Kidney (tissue), 14 donors: Measurements from ENCODE around the gene CD3G. TPM values are rescaled to one million over a fixed set of nuclear protein-coding genes. Genes with fewer than 3 reads are reported as not detected.

ENCODE experiments used
- DNase-seq, 5 donors: peaks; one replicate each; pipeline ENCODE4 v3.0.0-alpha.2; 2013 to 2020
- FAIRE-seq: peaks from 2 replicates; lab custom pipeline; 2012; peaks lifted over from hg19 to GRCh38; lab: Jason Lieb, UNC
- H3K27ac ChIP-seq, 2 donors: one replicate each; pipeline ENCODE4 v1.7.0; 2013; ENCODE audit warnings: low read depth in 2 of 2, low read length in 2 of 2, inconsistent platforms in 1 of 2
- H3K27me3 ChIP-seq: one replicate; pipeline ENCODE4 v1.7.1; 2013; ENCODE audit warnings: low read length, inconsistent platforms; ENCODE audit not compliant: control insufficient read depth, insufficient read depth
- H3K36me3 ChIP-seq, 3 donors: one replicate each; pipeline versions ENCODE4 v1.7.0 to v1.7.1; 2013; ENCODE audit warnings: low read length in 3 of 3, control low read depth in 1 of 3, inconsistent platforms in 1 of 3; ENCODE audit not compliant: insufficient read depth in 3 of 3, control insufficient read depth in 2 of 3
- H3K4me1 ChIP-seq, 3 donors: one replicate each; pipeline versions ENCODE4 v1.7.0 to v1.7.1; 2013; ENCODE audit warnings: low read length in 3 of 3, inconsistent platforms in 1 of 3, low read depth in 1 of 3; ENCODE audit not compliant: control insufficient read depth in 2 of 3, insufficient read depth in 2 of 3
- H3K4me3 ChIP-seq, 3 donors: one replicate each; pipeline versions ENCODE4 v1.7.0 to v1.8.1; 2013; ENCODE audit warnings: low read length in 3 of 3, control low read depth in 1 of 3, inconsistent platforms in 1 of 3
- H3K9ac ChIP-seq, 3 donors: one replicate each; pipeline versions ENCODE4 v1.7.0 to v1.7.1; 2013; ENCODE audit warnings: low read length in 3 of 3, control low read depth in 1 of 3, inconsistent platforms in 1 of 3
- H3K9me3 ChIP-seq, 3 donors: one replicate each; pipeline versions ENCODE4 v1.7.0 to v1.7.1; 2013; ENCODE audit warnings: low read length in 3 of 3, control low read depth in 1 of 3, inconsistent platforms in 1 of 3; ENCODE audit not compliant: control insufficient read depth in 2 of 3, insufficient read depth in 1 of 3
- intact Hi-C: fragments of 100-400 bp; cut with DNase I; formaldehyde crosslinking; loops from one replicate; pipeline ENCODE4 v1.11.1; 2022
- polyA plus RNA-seq: library from polyadenylated mRNA; stranded (reverse); fragments of 350-450 nt; fragmentation: Illumina TruSeq; extraction: RNeasy Lipid Tissue Mini Kit (QIAGEN cat#74804); gene quantifications from one replicate; pipeline ENCODE4 v1.2.3, GENCODE V29; 2014; ENCODE audit warnings: low read depth, low replicate concordance; ENCODE audit not compliant: insufficient read depth
- total RNA-seq: library from RNA; stranded (reverse); fragmentation: NEBNext Ultra II Directional; extraction: Animal tissue kit (Norgen Biotek cat#: 25700); gene quantifications from one replicate; pipeline ENCODE4 v1.2.1, GENCODE V29; 2021
- TF ChIP-seq, protein P1 (sequence below): IDR thresholded peaks from 3 replicates; pipeline ENCODE4 v1.5.1; 2012; ENCODE audit warnings: mild to moderate bottlenecking, moderate library complexity, borderline replicate concordance; ENCODE audit not compliant: insufficient read depth; ENCODE audit errors: extremely low read depth
- donor health status: control.
- donor health status: control.
- donor health status: control.
- donor health status: control.
- donor health status: control.
- donor health status: DM: yes; HTN: yes; CAD: no.
- donor health status: Normal renal cell carcinoma (clear cell type).

The CD3G gene
- total and polyA plus RNA-seq, 2 donors from 2014 or later, result 0.45 to 4.8 TPM

DNA sequence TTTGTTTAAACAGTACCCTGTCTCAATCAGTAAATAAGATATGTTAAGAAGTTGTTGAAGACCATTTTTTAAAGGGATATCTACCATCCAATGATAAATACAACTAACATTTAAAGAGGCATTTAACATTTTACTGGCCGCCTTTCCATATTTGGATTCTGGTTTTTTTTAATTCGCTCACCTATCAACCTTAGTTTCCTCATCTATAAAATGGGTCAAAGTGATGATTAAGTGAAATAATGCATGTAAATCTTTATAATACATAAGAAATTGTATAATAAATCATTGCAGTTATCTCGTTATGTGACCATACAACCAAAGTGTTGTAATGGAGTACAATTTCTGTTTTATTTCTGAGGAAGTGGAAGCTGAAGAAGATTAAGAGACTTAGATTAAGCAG lies 39.5 kb downstream of the CD3G start:
- Histone ChIP-seq H3K4me3 (no peak overlapping the region), H3K4me1 (no peaks in the 10 kb centered on the region), H3K27ac (no peak overlapping the region), H3K9ac (no peak overlapping the region), H3K9me3 (no peaks in the 10 kb centered on the region), H3K27me3 (no peaks in the 10 kb centered on the region), H3K36me3 (peaks cover 14 to 79% (median 46%) of the 10 kb centered on the region in 3 donors)
- intact Hi-C loops, result no loop called here
- DNase-seq, result no peak
- no peak for FAIRE-seq
- TF ChIP-seq, protein P1, sequence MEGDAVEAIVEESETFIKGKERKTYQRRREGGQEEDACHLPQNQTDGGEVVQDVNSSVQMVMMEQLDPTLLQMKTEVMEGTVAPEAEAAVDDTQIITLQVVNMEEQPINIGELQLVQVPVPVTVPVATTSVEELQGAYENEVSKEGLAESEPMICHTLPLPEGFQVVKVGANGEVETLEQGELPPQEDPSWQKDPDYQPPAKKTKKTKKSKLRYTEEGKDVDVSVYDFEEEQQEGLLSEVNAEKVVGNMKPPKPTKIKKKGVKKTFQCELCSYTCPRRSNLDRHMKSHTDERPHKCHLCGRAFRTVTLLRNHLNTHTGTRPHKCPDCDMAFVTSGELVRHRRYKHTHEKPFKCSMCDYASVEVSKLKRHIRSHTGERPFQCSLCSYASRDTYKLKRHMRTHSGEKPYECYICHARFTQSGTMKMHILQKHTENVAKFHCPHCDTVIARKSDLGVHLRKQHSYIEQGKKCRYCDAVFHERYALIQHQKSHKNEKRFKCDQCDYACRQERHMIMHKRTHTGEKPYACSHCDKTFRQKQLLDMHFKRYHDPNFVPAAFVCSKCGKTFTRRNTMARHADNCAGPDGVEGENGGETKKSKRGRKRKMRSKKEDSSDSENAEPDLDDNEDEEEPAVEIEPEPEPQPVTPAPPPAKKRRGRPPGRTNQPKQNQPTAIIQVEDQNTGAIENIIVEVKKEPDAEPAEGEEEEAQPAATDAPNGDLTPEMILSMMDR, result no peak

GRCh38 chr11:118396097-118396501 lies 52.0 kb downstream of the CD3G start:
- Histone ChIP-seq H3K4me3 (no peak overlapping the region), H3K9ac (no peak overlapping the region), H3K4me1 (peaks cover 0 to 4% (median 0%) of the 10 kb centered on the region in 3 donors), H3K9me3 (no peaks in the 10 kb centered on the region), H3K27ac (no peak overlapping the region), H3K27me3 (no peaks in the 10 kb centered on the region), H3K36me3 (peaks cover 4 to 18% (median 11%) of the 10 kb centered on the region in 3 donors)
- TF ChIP-seq, protein P1, result no peak
- FAIRE-seq (no peak), DNase-seq (no peak)
- intact Hi-C loops, result no loop called here

GRCh38 chr11:118397448-118397847 lies 53.3 kb downstream of the CD3G start:
- intact Hi-C loops, result no loop called here
- peaks cover 4 to 13% (median 5%) of the 10 kb centered on the region in 3 donors for H3K36me3 ChIP-seq

More at GRCh38 chr11:118397448-118397847, 53.3 kb downstream of the CD3G start:
- FAIRE-seq, result no peak
- no peaks in the 10 kb centered on the region for H3K9me3 ChIP-seq
- no peak for DNase-seq
- no peaks in the 10 kb centered on the region for H3K27me3 ChIP-seq
- TF ChIP-seq, protein P1, result no peak
- no peak overlapping the region for H3K27ac ChIP-seq
- no peak overlapping the region for H3K9ac ChIP-seq
- peaks cover 0 to 4% (median 0%) of the 10 kb centered on the region in 3 donors for H3K4me1 ChIP-seq
- H3K4me3 ChIP-seq, result no peak overlapping the region
